SK-N-SH (cell line): ENCODE results near the gene FSTL5. TPM values are rescaled to one million over a fixed set of nuclear protein-coding genes. Genes with fewer than 3 reads are reported as not detected.

Source experiments
- CTCF ChIA-PET: fragments of 300-600, 350-600 bp; formaldehyde crosslinking; extraction: SDS; loops from one replicate; lab custom pipeline; 2021; lab: Yijun Ruan, JAX
- POLR2A ChIA-PET: fragments of 350-600 bp; sonication (Branson Sonifier 250); formaldehyde crosslinking; extraction: SDS; loops from one replicate; lab custom pipeline; 2020; ENCODE audit warnings: antibody characterized with exemption, inconsistent platforms; lab: Yijun Ruan, JAX
- DNase-seq: peaks from one replicate; pipeline ENCODE4 v3.0.0; 2012
- H2AFZ ChIP-seq: fragments of 200-600 bp; sonication (generic); 2 replicates; pipeline ENCODE4 v1.8.1; 2016; ENCODE audit warnings: antibody characterized with exemption, mild to moderate bottlenecking, low read depth
- H3F3A ChIP-seq: fragments of 200-600 bp; sonication (generic); replicated peaks from 2 replicates; pipeline ENCODE3; 2016; ENCODE audit warnings: antibody characterized with exemption, mild to moderate bottlenecking; ENCODE audit not compliant: insufficient read depth
- H3K27ac ChIP-seq, 2 experiments: fragments of 200-500 bp in 1 of 2; fragments of 200-600 bp in 1 of 2; sonication (Bioruptor generic) in 1 of 2; sonication (generic), shearing (Covaris generic) in 1 of 2; 2 replicates each; pipeline versions ENCODE4 v1.5.1 to v1.6.1; 2014 to 2016; ENCODE audit warnings: low read depth in 2 of 2, inconsistent platforms in 1 of 2, low read length in 1 of 2, mild to moderate bottlenecking in 1 of 2, mixed read lengths in 1 of 2
- H3K27me3 ChIP-seq: fragments of 200-600 bp; sonication (generic), shearing (Covaris generic); 2 replicates; pipeline ENCODE4 v1.6.1; 2016; ENCODE audit warnings: mixed run types; ENCODE audit not compliant: insufficient read depth
- H3K36me3 ChIP-seq, 2 experiments: fragments of 200-500 bp in 1 of 2; fragments of 200-600 bp in 1 of 2; sonication (Bioruptor generic) in 1 of 2; sonication (generic) in 1 of 2; replicated peaks in 1 of 2; 2 replicates each; pipeline versions ENCODE3 to v1.5.1; 2014 to 2016; ENCODE audit warnings: low read length in 1 of 2, mild to moderate bottlenecking in 1 of 2; ENCODE audit not compliant: insufficient read depth in 2 of 2, control insufficient read depth in 1 of 2
- H3K4me1 ChIP-seq, 2 experiments: fragments of 200-500 bp in 1 of 2; fragments of 200-600 bp in 1 of 2; sonication (Bioruptor generic) in 1 of 2; sonication (generic), shearing (Covaris generic) in 1 of 2; 2 replicates each; pipeline versions ENCODE4 v1.5.1 to v1.6.1; 2014 to 2016; ENCODE audit warnings: low read depth in 1 of 2, low read length in 1 of 2, mixed run types in 1 of 2; ENCODE audit not compliant: insufficient read depth in 2 of 2, control insufficient read depth in 1 of 2
- H3K4me2 ChIP-seq: fragments of 200-600 bp; sonication (generic), shearing (Covaris generic); 2 replicates; pipeline ENCODE4 v1.6.1; 2017; ENCODE audit warnings: mixed run types
- H3K4me3 ChIP-seq, 2 experiments: fragments of 200-500 bp in 1 of 2; fragments of 200-600 bp in 1 of 2; sonication (Bioruptor generic) in 1 of 2; sonication (generic), shearing (Covaris generic) in 1 of 2; 2 replicates each; pipeline versions ENCODE4 v1.5.1 to v1.8.1; 2014 to 2016; ENCODE audit warnings: low read depth in 2 of 2, inconsistent platforms in 1 of 2, low read length in 1 of 2, mild to moderate bottlenecking in 1 of 2, mixed read lengths in 1 of 2, moderate library complexity in 1 of 2
- H3K79me2 ChIP-seq: fragments of 200-600 bp; sonication (generic); 2 replicates; pipeline ENCODE4 v1.8.1; 2017; ENCODE audit warnings: mild to moderate bottlenecking; ENCODE audit not compliant: insufficient read depth
- H3K9ac ChIP-seq: fragments of 200-600 bp; sonication (generic); 2 replicates; pipeline ENCODE4 v1.6.1; 2017; ENCODE audit warnings: mixed run types
- H3K9me2 ChIP-seq: fragments of 200-600 bp; sonication (generic); 2 replicates; pipeline ENCODE4 v1.6.1; 2017; ENCODE audit warnings: mixed run types
- H3K9me3 ChIP-seq: fragments of 200-600 bp; sonication (generic); 2 replicates; pipeline ENCODE4 v1.6.1; 2017; ENCODE audit warnings: mixed run types, mild to moderate bottlenecking, moderate library complexity
- H4K20me1 ChIP-seq: fragments of 200-600 bp; sonication (generic); 2 replicates; pipeline ENCODE4 v1.6.1; 2017; ENCODE audit warnings: mild to moderate bottlenecking, mixed run types; ENCODE audit not compliant: insufficient read depth
- CHD2 ChIP-seq: fragments of 150-350 bp; IDR thresholded peaks from 2 replicates; pipeline ENCODE4 v1.6.1; 2018; ENCODE audit warnings: low read length; ENCODE audit not compliant: partially characterized antibody
- CTCF ChIP-seq: fragments of 200-600 bp; sonication (generic); IDR thresholded peaks from 2 replicates; pipeline ENCODE4 v1.6.1; 2017; ENCODE audit warnings: antibody characterized with exemption, mild to moderate bottlenecking, moderate library complexity
- IRF3 ChIP-seq: fragments of 150-350 bp; IDR thresholded peaks from 2 replicates; pipeline ENCODE4 v1.6.1; 2016; ENCODE audit warnings: mild to moderate bottlenecking, low read depth, low read length
- MXI1 ChIP-seq: IDR thresholded peaks from 2 replicates; pipeline ENCODE4 v1.6.1; 2012; ENCODE audit warnings: mild to moderate bottlenecking, low read depth, low read length, improper control_type of control experiment
- NRF1 ChIP-seq: IDR thresholded peaks from 2 replicates; pipeline ENCODE4 v1.6.1; 2012; ENCODE audit warnings: low read depth, mild to moderate bottlenecking, low read length
- PBX3 ChIP-seq: IDR thresholded peaks from 2 replicates; pipeline ENCODE4; 2012
- RAD21 ChIP-seq: IDR thresholded peaks from 2 replicates; pipeline ENCODE4 v1.6.1; 2012; ENCODE audit warnings: mild to moderate bottlenecking, low read length
- RCOR1 ChIP-seq: fragments of 150-350 bp; IDR thresholded peaks from 2 replicates; pipeline ENCODE4 v1.6.1; 2017; ENCODE audit warnings: antibody characterized with exemption, low read length
- RFX5 ChIP-seq: IDR thresholded peaks from 2 replicates; pipeline ENCODE4 v1.6.1; 2012; ENCODE audit warnings: mild to moderate bottlenecking, improper control_type of control experiment, low read length
- RXRA ChIP-seq: IDR thresholded peaks from 2 replicates; pipeline ENCODE4 v1.4.0; 2012; ENCODE audit warnings: low read depth, mild to moderate bottlenecking, borderline replicate concordance
- SIN3A ChIP-seq: IDR thresholded peaks from 2 replicates; pipeline ENCODE4 v1.6.1; 2012; ENCODE audit warnings: low read depth, mild to moderate bottlenecking, low read length, moderate library complexity, borderline replicate concordance
- SMC3 ChIP-seq: IDR thresholded peaks from 2 replicates; pipeline ENCODE4 v1.6.1; 2012; ENCODE audit warnings: low read depth, low read length, improper control_type of control experiment
- TCF12 ChIP-seq: IDR thresholded peaks from 2 replicates; pipeline ENCODE4 v1.4.0; 2012
- YY1 ChIP-seq: IDR thresholded peaks from 2 replicates; pipeline ENCODE4 v1.4.0; 2012; ENCODE audit warnings: low read depth, mild to moderate bottlenecking
- ZBTB33 ChIP-seq: IDR thresholded peaks from 2 replicates; pipeline ENCODE4 v1.4.0; 2012; ENCODE audit warnings: low read depth, borderline replicate concordance
- WGBS: methylation state at CpG from one replicate; pipeline ENCODE4 v1.1.6; 2017; ENCODE audit warnings: low lambda C conversion rate; 5-methylcytosine and 5-hydroxymethylcytosine counted together
- polyA plus RNA-seq, 3 experiments: library from polyadenylated mRNA; depleted of rRNA; stranded (reverse); fragments of >200 nt; gene quantifications; 2 replicates each; pipeline ENCODE4 v1.2.3, GENCODE V29; 2012

The FSTL5 gene
- polyA plus RNA-seq, 1 of the 3 experiments (the other 2 are of a cell fraction) = 0.07 TPM

- H3K36me3 ChIP-seq = no peaks in the 10 kb centered on the region
- no peak overlapping the region for H2AFZ ChIP-seq
- WGBS = 98% methylated on average over 1 of the region's 1 CpG
- TF ChIP-seq RAD21 (no peak), SMC3 (no peak), RCOR1 (no peak), ZBTB33 (no peak), YY1 (no peak), CTCF (peak; percentile 55), SIN3A (no peak), MXI1 (no peak), RFX5 (no peak)
- no peaks in the 10 kb centered on the region for H3F3A ChIP-seq
- H3K4me3 ChIP-seq = no peak overlapping the region
- H3K27ac ChIP-seq = no peak overlapping the region
- ChIA-PET POLR2A (no interaction called here), CTCF (interaction anchor here (0.5 to 1.5 kb wide), 8 partner anchors 9 to 608 kb away, joined by 3 to 6 read pairs (median 3); partner anchors contain the start of gene FSTL5)
- no peaks in the 10 kb centered on the region for H3K9me2 ChIP-seq
- no peak for DNase-seq
- H4K20me1 ChIP-seq = no peaks in the 10 kb centered on the region
- H3K9me3 ChIP-seq = no peaks in the 10 kb centered on the region
- no peaks in the 10 kb centered on the region for H3K79me2 ChIP-seq
- H3K4me1 ChIP-seq = peaks cover 0 to 14% of the 10 kb centered on the region in 2 experiments; a peak in 2 of 4 replicates
- no peaks in the 10 kb centered on the region for H3K27me3 ChIP-seq
- no peak overlapping the region for H3K4me2 ChIP-seq
- no peak overlapping the region for H3K9ac ChIP-seq
Measured at GRCh38 chr4:161564230-161564834, 599.5 kb downstream of the FSTL5 start.

- H3K79me2 ChIP-seq = no peaks in the 10 kb centered on the region
- ChIA-PET POLR2A (no interaction called here), CTCF (no interaction called here)
- WGBS = 93% methylated on average over 5 of the region's 5 CpGs
- no peaks in the 10 kb centered on the region for H4K20me1 ChIP-seq
- peaks cover 0 to 22% of the 10 kb centered on the region in 2 experiments; a peak in 1 of 4 replicates for H3K4me1 ChIP-seq
- H3K36me3 ChIP-seq = no peaks in the 10 kb centered on the region
- H3K4me2 ChIP-seq = no peak overlapping the region; the same call in 1 of the 2 replicates
- H3K4me3 ChIP-seq = no peak overlapping the region
- peak overlapping the region in 1 of 2 experiments; percentile 15; a peak in 1 of 4 replicates for H3K27ac ChIP-seq
- H3K9me3 ChIP-seq = no peaks in the 10 kb centered on the region
- H3K27me3 ChIP-seq = no peaks in the 10 kb centered on the region
- H2AFZ ChIP-seq = peak overlapping the region; percentile 62; the same call in 1 of the 2 replicates
- DNase-seq = no peak
- no peaks in the 10 kb centered on the region for H3K9me2 ChIP-seq
- no peak overlapping the region for H3K9ac ChIP-seq
- no peaks in the 10 kb centered on the region for H3F3A ChIP-seq
- no peak for TF ChIP-seq RCOR1
- no peak for TF ChIP-seq CHD2
- TF ChIP-seq PBX3 = no peak
- no peak for TF ChIP-seq NRF1
- TF ChIP-seq IRF3 = no peak
- no peak for TF ChIP-seq RAD21
- no peak for TF ChIP-seq MXI1
- no peak for TF ChIP-seq RFX5
- no peak for TF ChIP-seq SIN3A
- TF ChIP-seq RXRA = no peak
- no peak for TF ChIP-seq TCF12
- TF ChIP-seq CTCF = no peak
Measured at GRCh38 chr4:161555689-161556660, 607.8 kb downstream of the FSTL5 start.
